A549 (cell line): ENCODE results near the gene OR4D2.

Experiments used
- FOSL2 ChIP-seq, 2 experiments: fragments of 450-650 bp in 1 of 2; fragments of >200 bp in 1 of 2; sonication (Bioruptor Twin) in 1 of 2; formaldehyde crosslinking; IDR thresholded peaks; 2 replicates each; pipeline versions ENCODE4 v1.5.0 to v1.6.1; 2016 to 2020; ENCODE audit warnings: mild to moderate bottlenecking in 1 of 2, moderate library complexity in 1 of 2
- TF ChIP-seq, protein P1 (sequence below): fragments of >200 bp; sonication (Bioruptor Twin); formaldehyde crosslinking; IDR thresholded peaks from 3 replicates; pipeline ENCODE4 v1.5.1; 2016

DNA sequence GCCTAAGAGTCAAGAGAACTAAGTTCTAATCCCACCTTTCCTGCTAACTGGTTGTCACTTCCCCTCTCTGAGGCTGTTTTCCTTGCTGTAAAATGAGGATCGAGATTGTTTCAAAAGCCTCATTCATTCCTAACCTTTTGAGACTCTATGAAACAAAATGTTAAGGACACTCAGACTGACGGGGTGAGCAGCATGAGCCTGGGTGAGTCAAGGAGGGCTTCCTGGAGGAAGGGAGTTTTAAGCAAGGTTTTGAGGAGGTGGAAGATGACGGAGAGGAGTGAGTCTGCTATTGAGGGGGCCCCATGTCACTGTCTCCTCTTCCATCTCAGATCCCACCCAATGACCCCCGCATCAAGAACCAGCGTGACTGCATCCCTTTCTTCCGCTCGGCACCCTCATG, 29.8 kb downstream of the OR4D2 start:
- TF ChIP-seq, protein P1, sequence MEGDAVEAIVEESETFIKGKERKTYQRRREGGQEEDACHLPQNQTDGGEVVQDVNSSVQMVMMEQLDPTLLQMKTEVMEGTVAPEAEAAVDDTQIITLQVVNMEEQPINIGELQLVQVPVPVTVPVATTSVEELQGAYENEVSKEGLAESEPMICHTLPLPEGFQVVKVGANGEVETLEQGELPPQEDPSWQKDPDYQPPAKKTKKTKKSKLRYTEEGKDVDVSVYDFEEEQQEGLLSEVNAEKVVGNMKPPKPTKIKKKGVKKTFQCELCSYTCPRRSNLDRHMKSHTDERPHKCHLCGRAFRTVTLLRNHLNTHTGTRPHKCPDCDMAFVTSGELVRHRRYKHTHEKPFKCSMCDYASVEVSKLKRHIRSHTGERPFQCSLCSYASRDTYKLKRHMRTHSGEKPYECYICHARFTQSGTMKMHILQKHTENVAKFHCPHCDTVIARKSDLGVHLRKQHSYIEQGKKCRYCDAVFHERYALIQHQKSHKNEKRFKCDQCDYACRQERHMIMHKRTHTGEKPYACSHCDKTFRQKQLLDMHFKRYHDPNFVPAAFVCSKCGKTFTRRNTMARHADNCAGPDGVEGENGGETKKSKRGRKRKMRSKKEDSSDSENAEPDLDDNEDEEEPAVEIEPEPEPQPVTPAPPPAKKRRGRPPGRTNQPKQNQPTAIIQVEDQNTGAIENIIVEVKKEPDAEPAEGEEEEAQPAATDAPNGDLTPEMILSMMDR, result no peak
- TF ChIP-seq FOSL2 (IDR thresholded peaks at IDR 0.05), result no peak
- no peak for TF ChIP-seq FOSL2 (CRISPR knock-in tag; IDR thresholded peaks at IDR 0.05)
